OCI-LY1 (cell line): ENCODE measurements around the gene DTHD1.
A peak's percentile ranks its signal among the peaks of the same experiment; 100 is the strongest.

Experiments used
- H2AFZ ChIP-seq: fragments of 200-600 bp; sonication (generic), shearing (Covaris generic); 2 replicates; pipeline ENCODE4 v1.6.0; 2014; ENCODE audit warnings: antibody characterized with exemption, mild to moderate bottlenecking, low read length
- H3F3A ChIP-seq: fragments of 200-600 bp; sonication (generic), shearing (Covaris generic); 2 replicates; pipeline ENCODE4 v1.6.0; 2014; ENCODE audit warnings: mild to moderate bottlenecking, antibody characterized with exemption, low read length, moderate library complexity; ENCODE audit not compliant: insufficient read depth
- H3K27ac ChIP-seq: fragments of 200-600 bp; sonication (generic); 2 replicates; pipeline ENCODE4 v1.5.1; 2014; ENCODE audit warnings: low read length, mixed run types, mild to moderate bottlenecking, low read depth; ENCODE audit not compliant: poor library complexity, severe bottlenecking
- H3K27me3 ChIP-seq: fragments of 200-600 bp; sonication (generic); 2 replicates; pipeline ENCODE4 v1.6.0; 2014; ENCODE audit warnings: antibody characterized with exemption, mild to moderate bottlenecking, low read length, moderate library complexity; ENCODE audit not compliant: insufficient read depth
- H3K36me3 ChIP-seq: fragments of 200-600 bp; sonication (generic); 2 replicates; pipeline ENCODE4 v1.6.1; 2014; ENCODE audit warnings: mild to moderate bottlenecking, antibody characterized with exemption, low read length, moderate library complexity, mixed read lengths; ENCODE audit not compliant: insufficient read depth
- H3K4me1 ChIP-seq: fragments of 200-600 bp; sonication (generic); 2 replicates; pipeline ENCODE4 v1.5.1; 2014; ENCODE audit warnings: mild to moderate bottlenecking, low read length, moderate library complexity; ENCODE audit not compliant: insufficient read depth, severe bottlenecking
- H3K4me2 ChIP-seq: fragments of 200-600 bp; sonication (generic), shearing (Covaris generic); 2 replicates; pipeline ENCODE4 v1.6.1; 2014; ENCODE audit warnings: low read length
- H3K4me3 ChIP-seq: fragments of 200-600 bp; sonication (generic); 2 replicates; pipeline ENCODE4 v1.5.1; 2014; ENCODE audit warnings: low read length, low read depth, mild to moderate bottlenecking, mixed read lengths; ENCODE audit not compliant: poor library complexity, severe bottlenecking
- H3K79me2 ChIP-seq: fragments of 200-600 bp; shearing (Covaris generic); 2 replicates; pipeline ENCODE4 v1.6.1; 2016; ENCODE audit warnings: mixed run types, low read length, mixed read lengths; ENCODE audit not compliant: insufficient read depth
- H3K9ac ChIP-seq: fragments of 200-600 bp; sonication (generic), shearing (Covaris generic); 2 replicates; pipeline ENCODE4 v1.6.1; 2014; ENCODE audit warnings: mild to moderate bottlenecking, low read length, mixed read lengths
- H3K9me2 ChIP-seq: fragments of 200-600 bp; sonication (generic), shearing (Covaris generic); 2 replicates; pipeline ENCODE4 v1.6.1; 2014; ENCODE audit warnings: low read depth, mild to moderate bottlenecking, low read length, mixed read lengths
- H3K9me3 ChIP-seq: fragments of 200-600 bp; shearing (Covaris generic); 2 replicates; pipeline ENCODE4 v1.6.1; 2014; ENCODE audit warnings: low read length, mixed read lengths
- H4K20me1 ChIP-seq: fragments of 200-600 bp; sonication (generic), shearing (Covaris generic); 2 replicates; pipeline ENCODE4 v1.6.0; 2016; ENCODE audit warnings: mild to moderate bottlenecking, low read length; ENCODE audit not compliant: insufficient read depth
- CTCF ChIP-seq: fragments of 200-600 bp; sonication (generic), shearing (Covaris generic); IDR thresholded peaks from 2 replicates; pipeline ENCODE4 v1.5.1; 2017; ENCODE audit warnings: mild to moderate bottlenecking, antibody characterized with exemption, low read length, moderate library complexity, mixed read lengths
- EZH2 ChIP-seq: fragments of 200-600 bp; sonication (generic), shearing (Covaris generic); IDR thresholded peaks from 2 replicates; pipeline ENCODE4 v1.8.0; 2017; ENCODE audit warnings: borderline replicate concordance, mixed run types, mild to moderate bottlenecking, antibody characterized with exemption, low read length, moderate library complexity, mixed read lengths

Gene DTHD1

GRCh38 chr4:36274158-36274557 is 7.3 kb upstream of the DTHD1 start:
- Histone ChIP-seq H3K27me3 (no peaks in the 10 kb centered on the region), H3K36me3 (no peaks in the 10 kb centered on the region), H3K9me3 (no peaks in the 10 kb centered on the region), H3K9ac (no peak overlapping the region), H4K20me1 (no peaks in the 10 kb centered on the region), H3F3A (no peaks in the 10 kb centered on the region), H3K27ac (no peak overlapping the region), H3K4me3 (no peak overlapping the region), H3K79me2 (no peaks in the 10 kb centered on the region), H3K4me2 (no peak overlapping the region), H3K9me2 (no peaks in the 10 kb centered on the region), H2AFZ (no peak overlapping the region), H3K4me1 (peaks cover 64% of the 10 kb centered on the region)
- no peak for TF ChIP-seq EZH2
- TF ChIP-seq CTCF: no peak

GRCh38 chr4:36277533-36277932 is 3.9 kb upstream of the DTHD1 start:
- no peaks in the 10 kb centered on the region for H3K9me2 ChIP-seq
- H3K79me2 ChIP-seq: no peaks in the 10 kb centered on the region
- H3K4me1 ChIP-seq: peaks cover 67% of the 10 kb centered on the region
- no peak overlapping the region for H3K9ac ChIP-seq
- peak overlapping the region; percentile 9 for H3K27ac ChIP-seq
- peak overlapping the region; percentile 31; the same call in 1 of the 2 replicates for H3K4me2 ChIP-seq
- H3K36me3 ChIP-seq: no peaks in the 10 kb centered on the region
- H2AFZ ChIP-seq: no peak overlapping the region
- H3K27me3 ChIP-seq: no peaks in the 10 kb centered on the region
- no peaks in the 10 kb centered on the region for H4K20me1 ChIP-seq
- no peaks in the 10 kb centered on the region for H3K9me3 ChIP-seq
- TF ChIP-seq EZH2 (no peak), CTCF (no peak)
- no peak overlapping the region for H3K4me3 ChIP-seq
- H3F3A ChIP-seq: no peaks in the 10 kb centered on the region

GRCh38 chr4:36278789-36279188 is 2.6 kb upstream of the DTHD1 start:
- H3K9me3 ChIP-seq: no peaks in the 10 kb centered on the region
- no peaks in the 10 kb centered on the region for H3F3A ChIP-seq
- no peak overlapping the region for H3K4me3 ChIP-seq
- no peaks in the 10 kb centered on the region for H3K36me3 ChIP-seq
- H3K9ac ChIP-seq: no peak overlapping the region
- no peaks in the 10 kb centered on the region for H4K20me1 ChIP-seq
- no peaks in the 10 kb centered on the region for H3K9me2 ChIP-seq
- no peaks in the 10 kb centered on the region for H3K79me2 ChIP-seq
- H3K4me2 ChIP-seq: peak overlapping the region; percentile 15; the same call in 1 of the 2 replicates
- no peak for TF ChIP-seq EZH2
- no peak for TF ChIP-seq CTCF
- H3K27me3 ChIP-seq: no peaks in the 10 kb centered on the region
- no peak overlapping the region for H2AFZ ChIP-seq
- no peak overlapping the region for H3K27ac ChIP-seq
- H3K4me1 ChIP-seq: peaks cover 69% of the 10 kb centered on the region
